Transverse colon (tissue), 4 donors: ENCODE results near the gene NACAD.

Source experiments
- CTCF ChIP-seq, 5 experiments: fragments of 200-600 bp in 3 of 5; fragments of 450-650 bp in 2 of 5; sonication (generic) in 3 of 5; IDR thresholded peaks; 1 replicate in 2 of 5; 2 replicates in 3 of 5; pipeline ENCODE4 v1.5.1; 2016 to 2017; ENCODE audit warnings: antibody characterized with exemption in 5 of 5, inconsistent platforms in 3 of 5, mild to moderate bottlenecking in 2 of 5, moderate library complexity in 1 of 5
- EP300 ChIP-seq: sonication (generic); formaldehyde crosslinking; IDR thresholded peaks from one replicate; pipeline ENCODE4 v1.6.1; 2017; ENCODE audit warnings: antibody characterized with exemption, low read depth
- POLR2AphosphoS5 ChIP-seq, 3 donors: sonication (generic); formaldehyde crosslinking; IDR thresholded peaks; one replicate each; pipeline ENCODE4 v1.6.1; 2016; ENCODE audit warnings: antibody characterized with exemption in 3 of 3

- no peak for TF ChIP-seq EP300
- TF ChIP-seq POLR2AphosphoS5 (IDR thresholded peaks at IDR 0.05): no peak
- no peak for TF ChIP-seq CTCF (IDR thresholded peaks at IDR 0.05)
Measured at GRCh38 chr7:45103958-45104843, 15.4 kb upstream of the NACAD start.
